Peyer's patch (tissue), 4 donors: Measurements from ENCODE around the gene ULBP2.

Source experiments
- CTCF ChIP-seq, 6 experiments: fragments of 450-650 bp in 4 of 6; fragments of 200-600 bp in 2 of 6; sonication (generic) in 1 of 6; IDR thresholded peaks; one replicate each; pipeline ENCODE4 v1.5.1; 2017 to 2019; ENCODE audit warnings: antibody characterized with exemption in 6 of 6, mild to moderate bottlenecking in 3 of 6, moderate library complexity in 1 of 6
- POLR2A ChIP-seq, 2 donors: fragments of 450-650 bp; IDR thresholded peaks; one replicate each; pipeline ENCODE4 v1.5.1; 2017; ENCODE audit warnings: antibody characterized with exemption in 2 of 2, mild to moderate bottlenecking in 2 of 2, moderate library complexity in 2 of 2

- TF ChIP-seq CTCF (IDR thresholded peaks at IDR 0.05) (no peak), POLR2A (IDR thresholded peaks at IDR 0.05) (no peak)
Observed at GRCh38 chr6:149962461-149963211, 20.8 kb downstream of the ULBP2 start.
